NCI-H187 treated with DMSO at 0.1 percent for 48 hours (cell line): ENCODE data around the gene ISL2.

Experiments
- DNase-seq: peaks from one replicate; lab custom pipeline; 2025; lab: John Stamatoyannopoulos, UW

Gene ISL2

DNA sequence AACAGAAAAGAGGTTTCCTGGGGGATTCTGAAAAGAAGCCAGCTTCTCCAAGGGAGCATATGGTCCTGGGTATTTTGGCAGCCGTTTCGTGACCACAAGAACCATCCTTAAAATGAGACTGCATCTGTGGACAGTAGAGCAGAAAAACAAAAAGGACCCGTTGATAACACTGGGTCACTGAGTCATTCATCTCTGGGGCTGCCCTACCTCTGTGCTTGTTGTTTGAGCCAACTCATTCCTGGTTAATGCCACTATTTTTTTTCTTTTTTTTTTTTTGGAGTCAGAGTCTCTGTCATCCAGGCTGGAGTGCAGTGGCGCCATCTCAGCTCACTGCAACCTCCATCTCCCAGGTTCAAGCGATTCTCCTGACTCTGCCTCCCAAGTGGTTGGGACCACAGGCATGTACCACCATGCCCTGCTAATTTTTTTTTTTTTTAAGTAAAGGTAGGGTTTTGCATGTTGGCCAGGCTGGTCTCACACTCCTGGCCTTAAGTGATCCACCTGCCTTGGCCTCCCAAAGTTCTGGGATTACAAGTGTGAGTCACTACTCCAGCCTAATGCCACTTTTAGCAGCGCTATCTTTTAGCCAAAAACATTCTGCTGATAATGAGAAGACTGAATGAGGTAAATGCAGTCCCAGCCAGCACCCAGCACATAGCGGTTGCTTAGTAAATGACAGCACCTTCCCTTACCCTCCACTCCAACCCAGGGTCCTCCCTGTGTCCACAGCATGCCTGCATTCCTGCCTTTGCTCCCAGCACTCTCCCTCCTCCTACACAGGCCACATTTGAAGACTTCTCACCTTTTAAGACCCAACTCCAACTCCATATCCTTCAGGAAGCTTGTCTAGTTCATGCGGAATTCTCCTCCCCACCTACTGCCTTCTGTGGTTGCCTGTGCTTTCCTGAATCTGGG lies 9.1 kb upstream of the ISL2 start:
- no peak for DNase-seq

- no peak for DNase-seq
Measured at GRCh38 chr15:76328106-76328696, 8.4 kb upstream of the ISL2 start.

DNA sequence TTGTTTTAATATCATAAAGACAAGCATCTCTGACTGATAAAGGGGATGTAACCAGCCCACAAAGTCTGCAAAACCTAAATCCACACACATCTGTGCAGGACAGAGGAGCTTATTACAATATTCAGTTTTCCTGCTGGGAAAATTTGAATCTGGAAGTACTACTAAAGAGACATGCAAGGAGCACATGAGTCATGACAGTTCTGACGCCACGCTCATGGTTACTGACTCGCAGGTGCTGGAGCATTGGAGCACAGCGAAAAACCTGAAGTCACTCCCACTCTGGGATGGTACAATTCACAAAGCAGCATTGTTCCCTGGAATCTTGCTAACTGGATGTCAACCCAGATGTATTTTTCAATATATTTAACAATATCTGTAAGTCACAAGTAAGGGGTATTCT lies 7.6 kb upstream of the ISL2 start:
- DNase-seq: no peak

- no peak for DNase-seq
Measured at GRCh38 chr15:76330080-76330680, 6.4 kb upstream of the ISL2 start.

- no peak for DNase-seq
Measured at GRCh38 chr15:76332796-76333195, 3.8 kb upstream of the ISL2 start.

DNA sequence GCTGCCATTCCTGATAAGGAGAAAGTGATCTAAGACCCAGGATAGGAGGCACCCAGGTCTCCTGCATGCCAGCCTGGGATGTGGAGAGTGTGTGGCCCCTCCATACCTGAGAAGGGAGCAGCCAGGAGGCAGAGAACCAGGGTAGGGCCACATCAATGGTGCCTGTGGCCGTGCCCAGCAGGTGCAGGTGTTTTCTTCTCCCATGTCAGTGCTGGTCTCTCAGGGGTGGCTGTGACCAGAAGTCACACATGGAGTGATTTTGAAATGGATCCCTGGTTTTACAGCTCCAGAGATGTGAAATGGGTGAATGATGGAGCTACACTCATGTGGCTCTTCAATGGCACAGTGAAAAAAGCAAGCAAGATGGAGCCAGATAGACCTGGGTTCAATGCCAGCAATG lies 3.3 kb upstream of the ISL2 start:
- no peak for DNase-seq

DNA sequence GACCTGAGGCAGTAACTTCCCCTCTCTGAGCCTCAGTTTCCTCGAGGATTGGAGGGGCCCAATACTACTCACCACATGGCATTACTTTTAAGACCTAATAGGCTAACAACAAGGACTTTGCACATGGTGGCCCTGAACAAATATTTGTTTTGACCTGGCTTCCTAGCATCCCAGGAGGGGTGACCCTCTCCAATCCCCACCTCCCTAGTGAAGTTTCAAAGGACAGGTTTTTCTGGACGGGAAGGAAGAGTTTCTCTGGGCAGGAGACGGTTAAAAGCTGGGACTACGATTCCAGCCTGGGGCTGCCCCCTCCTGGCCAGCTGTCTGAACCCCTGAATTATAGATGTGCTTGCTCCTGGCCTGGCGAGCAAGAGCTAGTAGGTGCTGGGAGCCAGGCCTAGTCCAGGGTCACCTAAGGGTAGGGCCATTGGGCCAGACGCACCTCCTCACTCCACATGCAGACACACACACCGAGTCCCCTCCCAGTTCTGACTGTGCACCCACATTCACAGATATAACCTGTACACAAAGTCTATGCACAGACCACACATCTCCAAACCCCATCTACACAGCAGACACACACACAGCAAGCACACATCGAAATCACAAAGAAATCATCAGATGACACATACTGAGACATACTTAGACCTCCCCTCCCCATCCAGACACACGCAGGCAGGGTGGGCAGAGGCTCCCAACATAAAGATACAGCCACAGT lies 2.7 kb upstream of the ISL2 start:
- no peak for DNase-seq

- DNase-seq: no peak
Measured at GRCh38 chr15:76334438-76335306, 1.9 kb upstream of the ISL2 start.

- DNase-seq: no peak
Measured at GRCh38 chr15:76335307-76336253, 993 bp upstream of the ISL2 start.

GRCh38 chr15:76337059-76337695 lies 604 bp downstream of the ISL2 start:
- no peak for DNase-seq

GRCh38 chr15:76337696-76338485 lies 1.3 kb downstream of the ISL2 start:
- DNase-seq: no peak

DNA sequence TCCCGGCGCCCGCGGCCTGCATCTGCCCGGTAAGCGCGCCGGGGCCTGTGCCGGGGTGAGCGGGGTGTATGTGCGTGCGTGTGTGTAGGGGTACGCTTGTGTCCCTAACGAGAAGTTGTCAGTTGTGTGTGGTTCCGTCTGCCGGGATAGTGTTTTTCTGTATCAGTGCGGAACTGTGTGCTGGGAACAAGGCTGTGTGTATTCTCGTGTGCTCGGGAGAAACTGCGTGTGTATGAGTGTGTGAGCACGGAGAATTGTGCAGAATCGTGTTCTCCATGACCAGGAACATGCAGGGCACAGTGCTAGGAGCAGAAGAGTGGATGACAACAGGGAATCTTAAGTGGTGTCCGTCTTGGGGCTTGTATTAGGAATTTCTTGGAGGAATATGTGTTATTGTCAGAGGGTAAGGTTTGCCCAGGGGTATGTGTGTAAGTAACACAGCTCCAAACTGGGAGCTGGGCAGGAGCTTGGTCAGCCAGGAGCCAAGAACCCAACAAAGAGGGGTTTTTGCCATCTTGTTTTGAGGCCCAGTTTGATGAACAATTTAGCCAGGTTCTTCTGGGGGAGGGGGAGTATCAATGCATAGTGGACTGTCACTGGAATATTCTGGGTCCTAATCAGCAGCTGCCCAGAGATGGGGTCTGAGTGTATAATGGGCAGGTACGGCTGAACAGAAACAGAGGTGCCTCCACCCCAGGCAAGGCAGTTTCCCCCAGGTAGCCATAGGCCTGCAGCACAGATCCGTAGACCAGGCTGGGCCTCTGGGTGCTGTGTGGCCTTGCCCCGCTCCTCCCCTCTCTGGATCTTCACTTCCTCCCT lies 2.1 kb downstream of the ISL2 start:
- no peak for DNase-seq

DNA sequence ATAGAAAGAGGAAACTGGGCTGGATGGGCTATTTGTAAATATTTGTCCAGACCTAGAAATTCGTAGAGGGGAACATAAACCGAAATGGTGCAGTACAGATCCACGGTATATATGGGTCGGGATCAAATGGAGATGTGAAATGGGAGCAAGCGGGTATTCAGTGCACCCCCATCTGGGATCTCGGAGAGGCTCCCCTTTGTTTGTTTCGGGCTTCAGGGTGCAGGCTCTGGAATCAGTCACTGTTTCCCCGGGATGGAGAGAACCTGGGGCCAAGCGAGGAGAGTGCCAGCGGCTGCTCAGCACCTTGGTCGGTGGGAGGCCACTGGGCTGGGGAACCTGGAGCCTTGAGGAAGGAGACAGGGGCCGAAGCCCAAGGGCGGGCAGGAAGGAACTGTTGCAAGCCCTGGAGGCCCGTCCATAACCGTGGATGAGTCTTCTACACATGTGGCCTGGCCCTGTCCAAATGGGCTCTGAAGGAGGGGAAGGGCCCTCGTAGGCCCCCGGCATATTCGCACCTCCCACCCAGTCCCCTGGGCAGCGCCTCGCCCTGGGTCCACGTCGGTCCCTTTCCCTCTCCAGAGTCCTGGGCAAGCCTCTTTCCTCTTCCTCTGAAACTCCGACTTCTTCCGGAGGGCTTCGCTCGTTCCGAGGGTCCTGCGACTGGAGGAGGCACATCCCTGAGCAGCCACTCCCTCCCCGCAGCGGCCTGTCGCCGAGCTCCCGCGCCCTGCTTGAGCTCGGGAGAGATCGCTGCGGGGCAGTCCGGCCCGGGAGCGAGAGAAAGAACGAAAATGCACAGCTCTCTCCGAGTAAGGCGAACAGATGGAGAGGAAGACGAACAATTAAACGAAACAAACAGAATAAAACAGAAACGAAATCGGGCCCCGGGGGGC lies 3.0 kb downstream of the ISL2 start:
- DNase-seq: no peak

DNA sequence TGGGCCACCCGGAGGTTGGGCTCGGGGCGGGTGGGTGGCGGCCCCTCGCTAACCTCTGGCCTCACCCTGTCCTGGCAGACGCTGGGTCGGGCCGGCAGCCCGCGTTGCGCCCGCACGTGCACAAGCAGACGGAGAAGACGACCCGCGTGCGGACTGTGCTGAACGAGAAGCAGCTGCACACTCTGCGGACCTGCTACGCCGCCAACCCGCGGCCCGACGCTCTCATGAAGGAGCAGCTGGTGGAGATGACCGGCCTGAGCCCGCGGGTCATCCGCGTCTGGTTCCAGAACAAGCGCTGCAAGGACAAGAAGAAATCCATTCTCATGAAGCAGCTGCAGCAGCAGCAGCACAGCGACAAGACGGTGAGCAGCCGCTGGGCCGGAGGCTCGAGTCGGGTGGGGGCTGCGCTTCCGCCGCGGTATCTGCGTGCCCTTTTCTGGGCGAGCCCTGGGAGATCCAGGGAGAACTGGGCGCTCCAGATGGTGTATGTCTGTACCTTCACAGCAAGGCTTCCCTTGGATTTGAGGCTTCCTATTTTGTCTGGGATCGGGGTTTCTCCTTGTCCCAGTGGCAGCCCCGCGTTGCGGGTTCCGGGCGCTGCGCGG lies 3.7 kb downstream of the ISL2 start:
- DNase-seq: no peak

GRCh38 chr15:76340803-76341365 lies 4.3 kb downstream of the ISL2 start:
- no peak for DNase-seq

- no peak for DNase-seq
Measured at GRCh38 chr15:76341366-76342057, 4.9 kb downstream of the ISL2 start.
